ENCODE results near the gene LTBR. TPM values are rescaled to one million over a fixed set of nuclear protein-coding genes. Genes with fewer than 3 reads are reported as not detected.
"Not testable (repeated sequence)": the region's sequence is repeated elsewhere in the genome, so short reads cannot be mapped to it uniquely, and the experiment has no call there.

LTBR gene
- total RNA-seq, 1 donor from 2014 or later, result 2.8 TPM

DNA sequence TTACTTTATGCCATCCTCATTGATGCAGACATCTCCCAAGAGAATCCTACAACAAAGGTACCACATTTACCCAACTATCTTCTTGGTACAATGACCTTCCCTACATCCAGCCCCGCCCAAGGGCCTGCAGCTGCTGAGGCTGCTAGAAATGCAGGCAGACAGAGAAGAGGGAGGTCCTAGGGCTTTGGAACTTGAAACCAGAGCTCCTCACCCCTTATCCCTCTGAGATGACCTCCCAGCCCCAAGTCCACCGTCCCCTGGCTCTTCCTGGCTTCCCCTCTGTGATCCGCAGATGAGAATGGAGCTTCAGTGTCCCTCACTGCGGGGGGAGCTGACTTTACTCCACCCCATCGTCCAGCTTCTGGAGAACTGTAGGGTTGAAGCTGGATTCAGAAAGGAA is 40.4 kb upstream of the LTBR start:
- H4K20me1 ChIP-seq (ENCODE audit: insufficient read depth, low read length), result peaks cover 25% of the 10 kb centered on the region
- no peaks in the 10 kb centered on the region for H3K36me3 ChIP-seq (ENCODE audit: insufficient read depth, low read length)
- peaks cover 42% of the 10 kb centered on the region for H3K79me2 ChIP-seq (ENCODE audit: insufficient read depth, low read length)
- no peaks in the 10 kb centered on the region for H3K27me3 ChIP-seq (ENCODE audit: insufficient read depth, low read length)
- no peak overlapping the region for H3K4me2 ChIP-seq (ENCODE audit: low read length)
- no peak overlapping the region for H2AFZ ChIP-seq (ENCODE audit: low read depth, low read length)
- H3K4me3 ChIP-seq (ENCODE audit: insufficient read depth, low read depth, low read length), result no peak overlapping the region
- H3K9ac ChIP-seq (ENCODE audit: low read length), result no peak overlapping the region
- no peak for FAIRE-seq
- TF ChIP-seq CTCF (IDR thresholded peaks at IDR 0.05; ENCODE audit: insufficient read depth, low read depth, low read length) (no peak), EZH2 (IDR thresholded peaks at IDR 0.05; ENCODE audit: insufficient read depth, low read length) (no peak)
- Mint-ChIP-seq H3K9me3 (ENCODE audit: unreplicated experiment) (no peaks in the 10 kb centered on the region), H3K36me3 (ENCODE audit: low read depth, unreplicated experiment) (no peaks in the 10 kb centered on the region), H3K4me3 (ENCODE audit: unreplicated experiment) (no peak overlapping the region), H3K27ac (ENCODE audit: unreplicated experiment) (no peak overlapping the region), H3K4me1 (ENCODE audit: low read depth, unreplicated experiment) (peaks cover 25% of the 10 kb centered on the region), H3K27me3 (ENCODE audit: low read depth, unreplicated experiment) (peaks cover 1% of the 10 kb centered on the region)
- H3K4me1 ChIP-seq (ENCODE audit: insufficient read depth, low read length), result peaks cover 40% of the 10 kb centered on the region
- H3K9me3 ChIP-seq (ENCODE audit: insufficient read depth, low read depth, low read length), result no peaks in the 10 kb centered on the region
- no peak overlapping the region for H3K27ac ChIP-seq (ENCODE audit: low read depth, low read length)
- DNase-seq (ENCODE audit: low read depth), result no peak

DNA sequence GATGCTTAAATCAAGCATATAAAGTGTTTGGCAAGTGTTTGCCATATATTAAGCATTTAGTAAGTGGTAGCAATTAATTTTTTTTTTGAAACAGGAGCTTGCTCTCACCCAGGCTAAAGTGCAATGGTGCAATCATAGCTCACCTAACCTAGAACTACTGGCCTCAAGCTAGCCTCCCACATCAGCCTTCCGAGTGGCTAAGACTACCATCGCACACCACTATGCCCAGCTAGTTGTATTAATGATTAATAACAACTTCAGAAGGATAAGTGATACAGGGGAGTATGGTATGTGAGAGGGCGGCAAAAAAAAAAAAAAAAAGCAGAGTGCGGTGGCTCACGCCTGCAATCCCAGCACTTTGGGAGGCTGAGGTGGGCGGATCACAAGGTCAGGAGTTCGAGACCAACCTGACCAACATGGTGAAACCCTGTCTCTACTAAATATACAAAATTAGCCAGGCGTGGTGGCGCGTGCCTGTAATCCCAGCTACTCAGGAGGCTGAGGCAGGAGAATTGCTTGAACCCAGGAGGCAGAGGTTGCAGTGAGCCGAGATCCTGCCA is 39.8 kb upstream of the LTBR start:
- not testable (repeated sequence) for H3K27me3 Mint-ChIP-seq (ENCODE audit: low read depth, unreplicated experiment); H3K4me3 ChIP-seq (ENCODE audit: insufficient read depth, low read depth, low read length); H3K27ac Mint-ChIP-seq (ENCODE audit: unreplicated experiment); H3K27ac ChIP-seq (ENCODE audit: low read depth, low read length); H3K36me3 Mint-ChIP-seq (ENCODE audit: low read depth, unreplicated experiment); H3K27me3 ChIP-seq (ENCODE audit: insufficient read depth, low read length); H3K9ac ChIP-seq (ENCODE audit: low read length); H3K36me3 ChIP-seq (ENCODE audit: insufficient read depth, low read length); H3K4me2 ChIP-seq (ENCODE audit: low read length); DNase-seq (ENCODE audit: low read depth); H3K4me3 Mint-ChIP-seq (ENCODE audit: unreplicated experiment); H2AFZ ChIP-seq (ENCODE audit: low read depth, low read length); H3K9me3 ChIP-seq (ENCODE audit: insufficient read depth, low read depth, low read length); FAIRE-seq; H3K9me3 Mint-ChIP-seq (ENCODE audit: unreplicated experiment)
- peaks cover 25% of the 10 kb centered on the region for H3K4me1 Mint-ChIP-seq (ENCODE audit: low read depth, unreplicated experiment)
- Histone ChIP-seq H3K4me1 (ENCODE audit: insufficient read depth, low read length) (peaks cover 34% of the 10 kb centered on the region), H3K79me2 (ENCODE audit: insufficient read depth, low read length) (peaks cover 35% of the 10 kb centered on the region), H4K20me1 (ENCODE audit: insufficient read depth, low read length) (peaks cover 18% of the 10 kb centered on the region)

GRCh38 chr12:6345319-6346091 is 38.5 kb upstream of the LTBR start:
- H3K27me3 Mint-ChIP-seq (ENCODE audit: low read depth, unreplicated experiment), result peaks cover 4% of the 10 kb centered on the region
- Histone ChIP-seq H3K9me3 (ENCODE audit: insufficient read depth, low read depth, low read length) (no peaks in the 10 kb centered on the region), H3K36me3 (ENCODE audit: insufficient read depth, low read length) (no peaks in the 10 kb centered on the region), H4K20me1 (ENCODE audit: insufficient read depth, low read length) (peaks cover 5% of the 10 kb centered on the region), H3K4me3 (ENCODE audit: insufficient read depth, low read depth, low read length) (no peak overlapping the region), H3K4me1 (ENCODE audit: insufficient read depth, low read length) (peaks cover 23% of the 10 kb centered on the region), H3K27ac (ENCODE audit: low read depth, low read length) (peak overlapping the region; percentile 3), H3K27me3 (ENCODE audit: insufficient read depth, low read length) (no peaks in the 10 kb centered on the region), H3K79me2 (ENCODE audit: insufficient read depth, low read length) (peaks cover 22% of the 10 kb centered on the region), H3K4me2 (ENCODE audit: low read length) (peak overlapping the region; percentile 53), H2AFZ (ENCODE audit: low read depth, low read length) (no peak overlapping the region), H3K9ac (ENCODE audit: low read length) (no peak overlapping the region)
- peak overlapping the region; percentile 60 for H3K27ac Mint-ChIP-seq (ENCODE audit: unreplicated experiment)
- H3K4me3 Mint-ChIP-seq (ENCODE audit: unreplicated experiment), result no peak overlapping the region
- no peaks in the 10 kb centered on the region for H3K36me3 Mint-ChIP-seq (ENCODE audit: low read depth, unreplicated experiment)
- FAIRE-seq, result peak; percentile 76
- H3K9me3 Mint-ChIP-seq (ENCODE audit: unreplicated experiment), result no peaks in the 10 kb centered on the region
- TF ChIP-seq EZH2 (IDR thresholded peaks at IDR 0.05; ENCODE audit: insufficient read depth, low read length) (no peak), CTCF (IDR thresholded peaks at IDR 0.05; ENCODE audit: insufficient read depth, low read depth, low read length) (no peak)
- DNase-seq (ENCODE audit: low read depth), result peak; percentile 97
- peaks cover 25% of the 10 kb centered on the region for H3K4me1 Mint-ChIP-seq (ENCODE audit: low read depth, unreplicated experiment)
